ENCODE results near the gene MIEF1.

DNA sequence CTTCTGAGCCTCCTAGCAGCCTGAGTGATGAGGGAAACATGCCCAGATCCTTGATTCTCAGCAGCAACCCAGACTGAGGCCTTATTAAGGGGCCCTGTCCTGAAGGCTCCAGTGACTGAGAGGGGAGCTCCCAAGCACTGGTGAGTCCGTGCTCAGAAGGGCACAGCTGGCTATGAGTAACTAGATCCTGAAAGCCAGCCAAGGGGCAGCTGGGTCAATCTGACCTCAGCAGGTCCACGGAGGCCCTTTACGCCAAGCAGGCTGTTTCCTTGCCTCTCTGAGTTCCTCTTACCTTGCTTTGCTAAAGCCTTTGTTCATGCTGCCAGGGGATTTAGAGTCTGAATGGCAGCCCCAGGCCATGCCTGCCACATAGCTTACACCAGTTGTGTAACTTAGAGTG lies 19.3 kb upstream of the MIEF1 start:
- TF ChIP-seq, protein P1, sequence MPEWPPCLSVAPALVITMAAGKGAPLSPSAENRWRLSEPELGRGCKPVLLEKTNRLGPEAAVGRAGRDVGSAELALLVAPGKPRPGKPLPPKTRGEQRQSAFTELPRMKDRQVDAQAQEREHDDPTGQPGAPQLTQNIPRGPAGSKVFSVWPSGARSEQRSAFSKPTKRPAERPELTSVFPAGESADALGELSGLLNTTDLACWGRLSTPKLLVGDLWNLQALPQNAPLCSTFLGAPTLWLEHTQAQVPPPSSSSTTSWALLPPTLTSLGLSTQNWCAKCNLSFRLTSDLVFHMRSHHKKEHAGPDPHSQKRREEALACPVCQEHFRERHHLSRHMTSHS (tag by site-specific recombination; IDR thresholded peaks at IDR 0.05): no peak
- TF ChIP-seq, protein P2, sequence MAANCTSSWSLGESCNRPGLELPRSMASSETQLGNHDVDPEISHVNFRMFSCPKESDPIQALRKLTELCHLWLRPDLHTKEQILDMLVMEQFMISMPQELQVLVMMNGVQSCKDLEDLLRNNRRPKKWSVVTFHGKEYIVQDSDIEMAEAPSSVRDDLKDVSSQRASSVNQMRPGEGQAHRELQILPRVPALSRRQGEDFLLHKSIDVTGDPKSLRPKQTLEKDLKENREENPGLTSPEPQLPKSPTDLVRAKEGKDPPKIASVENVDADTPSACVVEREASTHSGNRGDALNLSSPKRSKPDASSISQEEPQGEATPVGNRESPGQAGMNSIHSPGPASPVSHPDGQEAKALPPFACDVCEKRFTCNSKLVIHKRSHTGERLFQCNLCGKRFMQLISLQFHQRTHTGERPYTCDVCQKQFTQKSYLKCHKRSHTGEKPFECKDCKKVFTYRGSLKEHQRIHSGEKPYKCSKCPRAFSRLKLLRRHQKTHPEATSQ (tag by site-specific recombination; IDR thresholded peaks at IDR 0.05): no peak
- TF ChIP-seq YY1 (tag by site-specific recombination; IDR thresholded peaks at IDR 0.05): no peak
- TF ChIP-seq, protein P3, sequence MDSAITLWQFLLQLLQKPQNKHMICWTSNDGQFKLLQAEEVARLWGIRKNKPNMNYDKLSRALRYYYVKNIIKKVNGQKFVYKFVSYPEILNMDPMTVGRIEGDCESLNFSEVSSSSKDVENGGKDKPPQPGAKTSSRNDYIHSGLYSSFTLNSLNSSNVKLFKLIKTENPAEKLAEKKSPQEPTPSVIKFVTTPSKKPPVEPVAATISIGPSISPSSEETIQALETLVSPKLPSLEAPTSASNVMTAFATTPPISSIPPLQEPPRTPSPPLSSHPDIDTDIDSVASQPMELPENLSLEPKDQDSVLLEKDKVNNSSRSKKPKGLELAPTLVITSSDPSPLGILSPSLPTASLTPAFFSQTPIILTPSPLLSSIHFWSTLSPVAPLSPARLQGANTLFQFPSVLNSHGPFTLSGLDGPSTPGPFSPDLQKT (IDR thresholded peaks at IDR 0.05; ENCODE audit: borderline replicate concordance, low read depth, low read length): no peak
- TF ChIP-seq, protein P4, sequence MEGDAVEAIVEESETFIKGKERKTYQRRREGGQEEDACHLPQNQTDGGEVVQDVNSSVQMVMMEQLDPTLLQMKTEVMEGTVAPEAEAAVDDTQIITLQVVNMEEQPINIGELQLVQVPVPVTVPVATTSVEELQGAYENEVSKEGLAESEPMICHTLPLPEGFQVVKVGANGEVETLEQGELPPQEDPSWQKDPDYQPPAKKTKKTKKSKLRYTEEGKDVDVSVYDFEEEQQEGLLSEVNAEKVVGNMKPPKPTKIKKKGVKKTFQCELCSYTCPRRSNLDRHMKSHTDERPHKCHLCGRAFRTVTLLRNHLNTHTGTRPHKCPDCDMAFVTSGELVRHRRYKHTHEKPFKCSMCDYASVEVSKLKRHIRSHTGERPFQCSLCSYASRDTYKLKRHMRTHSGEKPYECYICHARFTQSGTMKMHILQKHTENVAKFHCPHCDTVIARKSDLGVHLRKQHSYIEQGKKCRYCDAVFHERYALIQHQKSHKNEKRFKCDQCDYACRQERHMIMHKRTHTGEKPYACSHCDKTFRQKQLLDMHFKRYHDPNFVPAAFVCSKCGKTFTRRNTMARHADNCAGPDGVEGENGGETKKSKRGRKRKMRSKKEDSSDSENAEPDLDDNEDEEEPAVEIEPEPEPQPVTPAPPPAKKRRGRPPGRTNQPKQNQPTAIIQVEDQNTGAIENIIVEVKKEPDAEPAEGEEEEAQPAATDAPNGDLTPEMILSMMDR (tag by site-specific recombination; IDR thresholded peaks at IDR 0.05): no peak
- no peak for TF ChIP-seq ZNF157 (tag by site-specific recombination; IDR thresholded peaks at IDR 0.05)

Measured in HEK293 (cell line).